ENCODE data around the gene RAB6C.
"Not testable (repeated sequence)": the region's sequence is repeated elsewhere in the genome, so short reads cannot be mapped to it uniquely, and the experiment has no call there.

RAB6C gene

DNA sequence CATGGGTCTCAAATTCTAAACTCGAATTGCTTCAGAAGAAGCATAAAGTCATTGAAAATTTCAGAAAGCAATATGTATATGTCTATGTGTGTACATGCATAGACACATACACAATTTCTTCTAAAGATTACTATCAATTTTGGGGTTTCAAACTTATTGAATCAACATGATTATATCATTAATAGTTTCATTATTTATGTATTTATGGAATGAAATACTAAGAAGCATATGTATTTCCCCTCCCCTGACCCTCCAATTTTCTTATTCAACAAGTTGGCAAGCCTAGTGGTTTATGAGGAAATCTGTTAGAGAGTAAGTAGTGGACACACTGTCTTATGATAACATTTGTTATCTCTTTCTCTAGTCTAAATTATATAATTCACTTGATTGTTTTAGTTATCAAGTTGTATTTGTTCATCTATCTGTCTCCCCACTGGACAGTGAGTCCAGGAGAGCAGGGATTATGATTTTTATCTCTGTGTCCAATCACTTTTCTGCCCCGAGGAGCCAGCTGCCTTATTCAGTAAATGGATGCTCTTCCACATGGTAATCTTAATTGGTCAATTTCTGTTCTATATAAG lies 17.3 kb downstream of the RAB6C start:
- not testable (repeated sequence) for DNase-seq

DNA sequence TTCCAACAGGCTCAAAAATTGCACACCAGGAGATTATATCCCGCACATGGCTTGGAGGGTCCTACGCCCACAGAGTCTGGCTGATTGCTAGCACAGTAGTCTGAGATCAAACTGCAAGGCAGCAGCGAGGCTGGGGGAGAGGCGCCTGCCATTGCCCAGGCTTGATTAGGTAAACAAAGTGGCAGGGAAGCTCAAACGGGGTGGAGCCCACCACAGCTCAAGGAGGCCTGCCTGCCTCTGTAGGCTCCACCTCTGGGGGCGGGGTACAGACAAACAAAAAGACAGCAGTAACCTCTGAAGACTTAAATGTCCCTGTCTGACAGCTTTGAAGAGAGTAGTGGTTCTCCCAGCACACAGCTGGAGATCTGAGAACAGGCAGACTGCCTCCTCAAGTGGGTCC lies 19.3 kb downstream of the RAB6C start:
- DNase-seq: not testable (repeated sequence)

DNA sequence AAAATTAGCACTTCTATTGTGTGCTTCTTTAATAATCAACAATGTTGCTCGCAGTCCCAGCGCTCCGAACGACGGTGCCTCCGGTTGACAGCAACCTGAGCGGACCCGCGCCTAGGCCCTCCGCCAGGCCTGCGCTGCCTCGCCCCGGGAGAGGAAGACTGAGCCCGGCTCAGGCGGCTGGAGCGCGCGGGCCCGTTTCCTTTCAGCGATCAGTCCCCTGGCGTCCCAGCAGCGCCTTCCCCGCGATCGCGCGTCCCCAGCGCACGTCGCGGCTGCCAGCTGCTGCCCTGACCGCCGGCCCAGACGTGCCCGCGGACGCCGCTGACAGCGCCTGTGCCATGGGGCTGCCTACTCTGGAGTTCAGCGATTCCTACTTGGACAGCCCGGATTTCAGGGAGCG lies 26.4 kb downstream of the RAB6C start:
- DNase-seq: not testable (repeated sequence)

DNA sequence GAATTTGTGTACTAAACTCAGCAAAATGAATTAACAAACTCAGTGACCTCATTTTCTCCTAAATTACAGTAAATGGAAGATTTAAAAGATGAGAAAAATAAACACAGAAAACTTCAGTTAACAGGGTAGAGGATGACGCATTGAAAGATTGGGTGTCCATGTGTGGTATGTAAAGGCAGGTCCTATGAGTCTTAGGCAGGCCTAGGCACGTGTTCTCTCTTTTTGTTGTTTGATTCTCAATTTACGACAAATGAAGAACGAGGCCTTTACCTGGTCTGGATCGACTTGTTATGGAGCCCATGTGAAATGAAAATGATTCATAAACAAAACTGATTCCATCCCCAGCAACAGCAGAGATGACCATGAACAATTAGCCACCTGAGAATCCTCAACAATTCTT lies 37.2 kb downstream of the RAB6C start:
- not testable (repeated sequence) for DNase-seq

DNA sequence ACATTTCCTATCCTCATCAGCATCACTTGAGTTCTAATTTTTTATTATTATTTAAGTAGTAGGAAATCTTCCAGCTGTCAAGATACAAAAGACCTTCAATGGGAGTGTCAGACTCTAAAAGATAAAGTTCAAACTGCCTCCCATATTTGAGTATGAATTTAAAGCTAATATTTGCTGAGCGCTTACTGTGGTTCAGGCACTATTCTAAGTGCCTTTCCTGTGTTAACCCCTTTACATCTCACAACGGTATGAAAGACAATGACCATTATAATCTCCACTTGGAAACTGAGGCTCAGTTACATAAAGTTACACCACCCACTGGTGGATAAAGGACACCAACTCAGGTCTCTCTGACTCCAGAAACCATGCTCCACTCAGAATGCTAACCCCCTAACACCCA lies 39.9 kb downstream of the RAB6C start:
- no peak for DNase-seq

DNA sequence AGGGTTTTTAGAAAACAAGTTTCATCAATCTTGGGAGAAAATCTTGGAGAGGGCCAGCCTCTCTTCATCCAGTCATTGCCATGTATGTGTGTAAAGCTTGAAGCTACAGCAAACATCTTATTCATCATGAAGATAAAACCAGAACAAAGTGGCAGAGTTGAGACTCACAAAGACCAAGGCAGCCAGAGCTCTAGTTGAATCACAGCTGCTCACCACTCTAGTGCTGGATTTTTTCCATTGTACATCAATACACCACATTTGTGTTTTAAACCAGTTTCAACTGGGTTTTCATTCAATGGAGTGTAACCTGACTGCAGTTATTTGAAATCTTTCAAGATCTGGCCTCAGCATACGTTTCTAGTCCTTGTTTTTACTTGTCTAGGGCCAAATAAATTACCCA lies 40.6 kb downstream of the RAB6C start:
- DNase-seq: not testable (repeated sequence)

DNA sequence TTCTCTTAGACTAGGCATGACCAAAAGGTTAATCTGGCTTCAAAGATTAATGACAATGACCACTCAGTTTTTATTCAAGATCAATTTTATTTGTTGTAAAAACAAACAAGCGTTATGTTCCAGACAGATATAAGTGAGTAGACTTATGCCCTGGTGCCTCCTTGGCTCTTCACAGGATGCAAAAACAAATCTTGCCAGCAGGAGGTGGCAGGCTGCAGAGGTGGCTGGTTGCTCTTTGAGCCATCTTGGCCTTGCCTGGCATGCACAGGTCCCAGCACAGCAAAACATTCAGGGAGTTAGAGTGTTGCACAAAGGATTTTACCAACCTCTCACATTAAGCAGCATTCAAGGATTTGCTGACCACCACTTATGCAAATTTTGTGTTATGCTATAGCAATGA lies 46.5 kb downstream of the RAB6C start:
- not testable (repeated sequence) for DNase-seq
